ENCODE results near the gene APBB1. TPM values are rescaled to one million over a fixed set of nuclear protein-coding genes. Genes with fewer than 3 reads are reported as not detected.
A peak's percentile ranks its signal among the peaks of the same experiment; 100 is the strongest.

The APBB1 gene
- total RNA-seq, 1 donor from 2014 or later = 57.7 TPM

DNA sequence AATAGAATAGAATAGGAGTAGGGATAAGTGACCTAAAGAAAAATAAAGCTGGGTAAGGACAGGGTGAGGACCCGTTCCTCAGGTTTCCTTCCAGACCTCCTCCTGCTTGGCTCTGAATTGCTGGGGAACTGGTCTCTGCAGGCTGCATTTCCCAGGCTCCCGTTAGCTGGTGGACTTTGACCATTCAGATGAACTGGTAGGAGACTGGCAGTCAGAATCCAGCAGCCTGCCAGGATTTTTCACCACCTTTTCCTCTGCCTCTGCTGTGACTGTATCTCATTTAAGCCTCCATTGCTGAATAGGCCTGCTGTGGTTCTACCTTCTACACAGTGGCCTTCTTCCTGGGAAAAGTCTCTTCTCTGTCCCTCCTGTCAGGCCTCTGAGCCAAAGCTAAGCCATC is 53.2 kb downstream of the APBB1 start:
- TF ChIP-seq, protein P1, sequence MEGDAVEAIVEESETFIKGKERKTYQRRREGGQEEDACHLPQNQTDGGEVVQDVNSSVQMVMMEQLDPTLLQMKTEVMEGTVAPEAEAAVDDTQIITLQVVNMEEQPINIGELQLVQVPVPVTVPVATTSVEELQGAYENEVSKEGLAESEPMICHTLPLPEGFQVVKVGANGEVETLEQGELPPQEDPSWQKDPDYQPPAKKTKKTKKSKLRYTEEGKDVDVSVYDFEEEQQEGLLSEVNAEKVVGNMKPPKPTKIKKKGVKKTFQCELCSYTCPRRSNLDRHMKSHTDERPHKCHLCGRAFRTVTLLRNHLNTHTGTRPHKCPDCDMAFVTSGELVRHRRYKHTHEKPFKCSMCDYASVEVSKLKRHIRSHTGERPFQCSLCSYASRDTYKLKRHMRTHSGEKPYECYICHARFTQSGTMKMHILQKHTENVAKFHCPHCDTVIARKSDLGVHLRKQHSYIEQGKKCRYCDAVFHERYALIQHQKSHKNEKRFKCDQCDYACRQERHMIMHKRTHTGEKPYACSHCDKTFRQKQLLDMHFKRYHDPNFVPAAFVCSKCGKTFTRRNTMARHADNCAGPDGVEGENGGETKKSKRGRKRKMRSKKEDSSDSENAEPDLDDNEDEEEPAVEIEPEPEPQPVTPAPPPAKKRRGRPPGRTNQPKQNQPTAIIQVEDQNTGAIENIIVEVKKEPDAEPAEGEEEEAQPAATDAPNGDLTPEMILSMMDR (IDR thresholded peaks at IDR 0.05) = no peak
- Mint-ChIP-seq H3K4me3 (ENCODE audit: unreplicated experiment) (no peak overlapping the region), H3K4me1 (ENCODE audit: unreplicated experiment) (no peaks in the 10 kb centered on the region), H3K27me3 (ENCODE audit: unreplicated experiment) (no peaks in the 10 kb centered on the region), H3K27ac (ENCODE audit: unreplicated experiment) (no peak overlapping the region), H3K9me3 (ENCODE audit: unreplicated experiment) (no peaks in the 10 kb centered on the region), H3K36me3 (ENCODE audit: unreplicated experiment) (no peaks in the 10 kb centered on the region)
- no peak for DNase-seq (ENCODE audit: extremely low spot score, unreplicated experiment)

DNA sequence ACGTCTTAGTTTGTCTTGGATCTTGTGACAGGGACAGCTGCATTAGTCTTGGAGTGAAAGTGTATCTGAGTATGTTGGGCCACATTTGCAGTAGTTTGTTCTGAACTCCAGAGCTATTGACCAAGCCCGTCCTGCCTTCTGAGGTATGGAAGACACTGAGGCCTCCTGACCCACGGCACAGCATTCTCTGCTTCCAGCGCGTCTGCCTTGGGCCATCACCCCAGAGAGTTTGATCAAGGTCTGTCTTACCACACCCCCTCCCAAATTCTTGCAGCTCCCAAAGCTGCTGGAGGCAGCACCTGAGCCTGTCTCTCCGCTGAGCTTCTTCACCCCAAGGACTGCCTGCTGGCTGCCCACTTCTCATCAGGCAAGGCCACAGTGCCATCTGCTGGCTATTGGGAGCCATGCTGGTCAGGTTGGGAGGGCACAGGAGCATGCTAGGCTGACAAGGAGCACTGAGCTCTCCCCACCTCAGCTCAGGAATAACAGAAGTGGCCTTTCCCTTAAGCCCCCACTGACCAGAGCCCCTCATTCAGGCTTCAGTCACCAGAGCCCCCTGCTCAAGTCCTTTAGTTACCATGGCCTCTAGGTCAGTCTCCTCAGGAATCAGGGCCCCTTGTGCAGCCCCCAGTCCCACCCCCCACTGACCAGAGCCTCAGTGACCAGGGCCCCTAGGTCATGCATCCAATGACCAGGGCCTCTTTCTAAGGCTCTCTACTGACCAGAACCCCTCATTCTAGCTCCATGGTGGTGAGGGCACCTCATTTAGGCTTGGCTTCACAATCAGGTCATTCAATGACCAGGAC is 55.8 kb downstream of the APBB1 start:
- Mint-ChIP-seq H3K27ac (ENCODE audit: unreplicated experiment) (no peak overlapping the region), H3K9me3 (ENCODE audit: unreplicated experiment) (no peaks in the 10 kb centered on the region), H3K36me3 (ENCODE audit: unreplicated experiment) (no peaks in the 10 kb centered on the region), H3K4me3 (ENCODE audit: unreplicated experiment) (no peak overlapping the region), H3K4me1 (ENCODE audit: unreplicated experiment) (peaks cover 12% of the 10 kb centered on the region), H3K27me3 (ENCODE audit: unreplicated experiment) (no peaks in the 10 kb centered on the region)
- TF ChIP-seq, protein P1 (IDR thresholded peaks at IDR 0.05) = peak; percentile 96
- DNase-seq (ENCODE audit: extremely low spot score, unreplicated experiment) = peak; percentile 91

DNA sequence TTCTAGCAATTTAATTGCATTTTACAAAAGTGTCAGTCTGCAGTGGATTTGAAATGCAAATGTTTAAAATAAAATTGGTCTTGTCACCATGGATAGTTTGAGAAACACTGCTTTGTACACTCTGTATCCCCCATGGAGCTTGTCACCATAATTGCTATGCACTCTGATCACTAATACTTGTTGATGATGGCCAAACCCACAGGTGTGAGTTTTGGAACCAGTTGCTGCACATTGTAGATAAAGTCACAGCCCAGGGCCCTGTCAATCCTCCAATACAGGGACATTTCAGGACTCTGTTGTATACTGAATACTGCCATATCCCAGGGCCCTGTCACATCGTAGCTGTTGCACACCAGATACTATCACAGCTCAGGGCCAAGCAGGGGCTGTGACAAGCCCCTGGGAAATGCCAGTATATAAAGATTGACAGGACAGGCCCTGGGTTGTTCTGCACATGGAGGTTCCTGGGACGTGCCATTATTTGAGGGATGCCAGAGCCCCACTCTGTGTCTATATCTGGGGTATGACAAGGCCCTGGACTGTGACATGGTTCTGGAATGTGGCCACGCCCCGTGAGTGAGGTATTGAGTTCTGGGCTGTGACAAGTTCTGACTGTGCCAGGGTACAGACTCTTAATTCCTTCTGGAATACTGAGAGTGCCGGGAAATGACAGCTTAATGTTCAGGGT is 56.6 kb downstream of the APBB1 start:
- H3K4me3 Mint-ChIP-seq (ENCODE audit: unreplicated experiment) = no peak overlapping the region
- no peaks in the 10 kb centered on the region for H3K9me3 Mint-ChIP-seq (ENCODE audit: unreplicated experiment)
- H3K27ac Mint-ChIP-seq (ENCODE audit: unreplicated experiment) = no peak overlapping the region
- no peaks in the 10 kb centered on the region for H3K36me3 Mint-ChIP-seq (ENCODE audit: unreplicated experiment)
- TF ChIP-seq, protein P1 (IDR thresholded peaks at IDR 0.05) = no peak
- no peaks in the 10 kb centered on the region for H3K27me3 Mint-ChIP-seq (ENCODE audit: unreplicated experiment)
- H3K4me1 Mint-ChIP-seq (ENCODE audit: unreplicated experiment) = peaks cover 18% of the 10 kb centered on the region
- DNase-seq (ENCODE audit: extremely low spot score, unreplicated experiment) = no peak

DNA sequence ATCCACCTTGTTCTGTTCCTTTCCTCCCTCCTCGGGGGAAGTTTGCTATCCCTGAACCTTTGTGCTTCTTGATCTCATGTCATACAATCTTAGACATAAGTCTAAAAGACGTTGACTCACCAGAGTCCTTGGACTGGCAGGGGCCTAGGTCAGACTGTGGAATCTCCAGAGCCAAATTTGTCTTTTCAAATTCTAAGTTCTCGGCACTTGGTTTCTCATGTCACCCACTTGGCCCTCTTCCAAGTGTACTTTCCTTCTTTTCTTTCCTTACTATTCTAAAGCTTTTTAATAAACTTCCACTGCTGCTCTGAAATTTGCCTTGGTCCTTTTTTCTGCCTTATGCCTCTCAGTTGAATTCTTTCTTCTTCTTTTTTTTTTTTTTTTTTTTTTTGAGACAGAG is 58.7 kb downstream of the APBB1 start:
- peaks cover 31% of the 10 kb centered on the region for H3K4me1 Mint-ChIP-seq (ENCODE audit: unreplicated experiment)
- no peak for DNase-seq (ENCODE audit: extremely low spot score, unreplicated experiment)
- no peaks in the 10 kb centered on the region for H3K27me3 Mint-ChIP-seq (ENCODE audit: unreplicated experiment)
- no peak overlapping the region for H3K4me3 Mint-ChIP-seq (ENCODE audit: unreplicated experiment)
- TF ChIP-seq, protein P1 (IDR thresholded peaks at IDR 0.05) = no peak
- H3K9me3 Mint-ChIP-seq (ENCODE audit: unreplicated experiment) = no peaks in the 10 kb centered on the region
- no peak overlapping the region for H3K27ac Mint-ChIP-seq (ENCODE audit: unreplicated experiment)
- no peaks in the 10 kb centered on the region for H3K36me3 Mint-ChIP-seq (ENCODE audit: unreplicated experiment)

DNA sequence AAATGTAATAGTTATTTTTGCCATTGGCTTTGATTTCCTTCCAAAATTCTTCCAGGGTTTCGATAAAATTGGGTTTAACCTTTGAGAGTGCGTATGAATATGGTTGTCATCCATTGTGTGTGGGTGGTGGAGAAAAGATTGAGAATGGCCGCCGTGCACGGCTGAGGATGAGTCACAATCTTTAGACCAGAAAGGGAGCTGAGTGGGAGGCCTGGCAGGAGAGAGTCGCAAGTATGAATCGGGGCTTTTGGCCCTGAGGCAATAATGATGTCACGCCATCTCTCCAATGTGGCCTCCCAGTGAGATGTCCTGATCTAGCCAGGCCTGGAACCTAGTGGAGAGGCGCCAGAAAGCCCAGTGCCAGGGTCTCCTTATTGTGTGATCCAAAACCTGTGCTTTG is 61.7 kb downstream of the APBB1 start:
- no peaks in the 10 kb centered on the region for H3K9me3 Mint-ChIP-seq (ENCODE audit: unreplicated experiment)
- H3K36me3 Mint-ChIP-seq (ENCODE audit: unreplicated experiment) = no peaks in the 10 kb centered on the region
- peak; percentile 85 for DNase-seq (ENCODE audit: extremely low spot score, unreplicated experiment)
- H3K4me3 Mint-ChIP-seq (ENCODE audit: unreplicated experiment) = no peak overlapping the region
- TF ChIP-seq, protein P1 (IDR thresholded peaks at IDR 0.05) = no peak
- H3K4me1 Mint-ChIP-seq (ENCODE audit: unreplicated experiment) = peaks cover 47% of the 10 kb centered on the region
- H3K27me3 Mint-ChIP-seq (ENCODE audit: unreplicated experiment) = no peaks in the 10 kb centered on the region
- peak overlapping the region; percentile 58 for H3K27ac Mint-ChIP-seq (ENCODE audit: unreplicated experiment)

All from osteocyte (in vitro differentiated cells).